H1 (cell line): ENCODE measurements around the gene TMEM185B.

Experiments used
- CREB1 ChIP-seq: IDR thresholded peaks from 2 replicates; pipeline ENCODE4 v1.6.1; 2012; ENCODE audit warnings: inconsistent platforms
- EP300 ChIP-seq, 2 experiments: IDR thresholded peaks; 1 replicate in 1 of 2; 2 replicates in 1 of 2; pipeline ENCODE4 v1.6.1; 2011 to 2012; ENCODE audit warnings: low read depth in 2 of 2, low read length in 2 of 2, mild to moderate bottlenecking in 2 of 2, borderline replicate concordance in 1 of 2, inconsistent platforms in 1 of 2, moderate library complexity in 1 of 2
- JUND ChIP-seq: IDR thresholded peaks from 2 replicates; pipeline ENCODE4 v1.6.1; 2011; ENCODE audit warnings: mild to moderate bottlenecking, improper control_type of control experiment, low read length
- NRF1 ChIP-seq: IDR thresholded peaks from 2 replicates; pipeline ENCODE4 v1.6.1; 2011; ENCODE audit warnings: mild to moderate bottlenecking, low read depth, low read length, improper control_type of control experiment
- POLR2A ChIP-seq, 2 experiments: IDR thresholded peaks; 1 replicate in 1 of 2; 2 replicates in 1 of 2; pipeline ENCODE4 v1.6.1; 2011; ENCODE audit warnings: low read depth in 2 of 2, low read length in 2 of 2, mild to moderate bottlenecking in 2 of 2; ENCODE audit errors: control extremely low read depth in 1 of 2
- TF ChIP-seq, protein P1 (sequence below), 3 experiments: IDR thresholded peaks; 1 replicate in 2 of 3; 2 replicates in 1 of 3; pipeline versions ENCODE4 v1.5.1 to v1.6.1; 2011; ENCODE audit warnings: low read length in 3 of 3, mild to moderate bottlenecking in 3 of 3, inconsistent platforms in 2 of 3, low read depth in 1 of 3, moderate library complexity in 1 of 3; ENCODE audit not compliant: insufficient read depth in 1 of 3; ENCODE audit errors: control extremely low read depth in 1 of 3

DNA sequence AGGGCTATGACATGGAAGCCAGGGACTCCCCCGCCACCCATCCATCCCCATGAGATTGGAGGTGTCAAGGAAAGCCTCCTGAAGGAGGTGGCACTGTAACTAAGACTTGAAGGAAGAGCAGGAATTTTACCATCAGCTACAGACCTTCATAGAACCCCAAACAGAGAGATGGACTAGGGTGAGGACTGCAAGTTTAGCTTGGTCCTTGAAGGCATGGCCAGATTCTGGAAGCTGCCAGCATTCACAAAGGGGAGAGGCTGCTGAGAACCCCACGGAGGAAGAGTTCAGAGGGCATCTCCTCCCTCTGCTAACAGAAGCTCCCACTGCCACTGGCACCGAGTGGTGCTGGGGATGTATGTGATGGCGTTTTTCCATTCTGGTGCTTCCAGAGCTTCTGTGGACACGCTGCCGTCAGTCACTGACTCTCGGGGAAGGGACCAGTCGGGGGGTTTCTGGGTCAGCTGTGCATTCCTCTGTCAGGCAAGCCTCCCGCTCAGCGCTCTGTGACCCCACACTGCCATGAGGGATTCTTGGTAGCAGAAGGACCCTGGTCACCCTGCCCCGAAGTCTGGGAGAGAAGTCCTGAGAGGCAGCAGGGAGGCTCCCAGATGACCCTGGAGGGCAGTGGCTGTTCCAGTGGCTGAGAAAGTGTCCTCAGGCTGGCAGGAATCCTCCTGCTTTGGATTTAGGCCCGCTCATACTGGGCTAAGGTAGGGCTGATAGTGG, 18.1 kb downstream of the TMEM185B start:
- TF ChIP-seq, protein P1, sequence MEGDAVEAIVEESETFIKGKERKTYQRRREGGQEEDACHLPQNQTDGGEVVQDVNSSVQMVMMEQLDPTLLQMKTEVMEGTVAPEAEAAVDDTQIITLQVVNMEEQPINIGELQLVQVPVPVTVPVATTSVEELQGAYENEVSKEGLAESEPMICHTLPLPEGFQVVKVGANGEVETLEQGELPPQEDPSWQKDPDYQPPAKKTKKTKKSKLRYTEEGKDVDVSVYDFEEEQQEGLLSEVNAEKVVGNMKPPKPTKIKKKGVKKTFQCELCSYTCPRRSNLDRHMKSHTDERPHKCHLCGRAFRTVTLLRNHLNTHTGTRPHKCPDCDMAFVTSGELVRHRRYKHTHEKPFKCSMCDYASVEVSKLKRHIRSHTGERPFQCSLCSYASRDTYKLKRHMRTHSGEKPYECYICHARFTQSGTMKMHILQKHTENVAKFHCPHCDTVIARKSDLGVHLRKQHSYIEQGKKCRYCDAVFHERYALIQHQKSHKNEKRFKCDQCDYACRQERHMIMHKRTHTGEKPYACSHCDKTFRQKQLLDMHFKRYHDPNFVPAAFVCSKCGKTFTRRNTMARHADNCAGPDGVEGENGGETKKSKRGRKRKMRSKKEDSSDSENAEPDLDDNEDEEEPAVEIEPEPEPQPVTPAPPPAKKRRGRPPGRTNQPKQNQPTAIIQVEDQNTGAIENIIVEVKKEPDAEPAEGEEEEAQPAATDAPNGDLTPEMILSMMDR (IDR thresholded peaks at IDR 0.05; ENCODE audit: control extremely low read depth in 1 of 3, insufficient read depth in 1 of 3, low read depth in 1 of 3, low read length in 3 of 3): no peak
- TF ChIP-seq CREB1: no peak
- no peak for TF ChIP-seq JUND
- no peak for TF ChIP-seq POLR2A (IDR thresholded peaks at IDR 0.05; ENCODE audit: control extremely low read depth in 1 of 2, low read depth in 2 of 2, low read length in 2 of 2)
- no peak for TF ChIP-seq EP300 (IDR thresholded peaks at IDR 0.05; ENCODE audit: borderline replicate concordance in 1 of 2, low read depth in 2 of 2, low read length in 2 of 2)
- TF ChIP-seq NRF1: no peak
